ENCODE results near the gene CCL28.
"Not testable (repeated sequence)": the region's sequence is repeated elsewhere in the genome, so short reads cannot be mapped to it uniquely, and the experiment has no call there.

Gene CCL28

DNA sequence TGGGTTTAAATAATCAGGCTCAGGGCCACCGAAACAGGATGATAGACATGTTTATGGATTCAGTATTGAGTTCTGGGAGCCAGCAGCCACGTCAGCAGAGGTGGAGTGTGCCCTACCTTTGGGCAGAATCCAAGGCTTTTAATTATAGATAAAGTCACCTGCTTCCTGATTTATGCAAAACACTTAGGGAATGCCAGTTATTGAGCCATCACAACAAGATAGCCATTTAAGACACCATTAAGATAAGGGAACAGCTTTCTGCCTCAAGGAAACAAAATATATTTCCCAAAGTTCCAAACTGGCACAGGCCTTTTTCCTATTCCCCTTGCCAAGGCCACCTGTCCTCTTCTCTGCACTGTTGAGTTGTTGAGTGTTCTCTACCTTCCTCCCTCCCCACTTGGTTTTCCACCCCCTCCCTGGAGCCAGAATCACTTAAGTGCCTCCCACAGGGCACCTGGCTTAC, 2.4 kb downstream of the CCL28 start:
- no peak for DNase-seq

DNA sequence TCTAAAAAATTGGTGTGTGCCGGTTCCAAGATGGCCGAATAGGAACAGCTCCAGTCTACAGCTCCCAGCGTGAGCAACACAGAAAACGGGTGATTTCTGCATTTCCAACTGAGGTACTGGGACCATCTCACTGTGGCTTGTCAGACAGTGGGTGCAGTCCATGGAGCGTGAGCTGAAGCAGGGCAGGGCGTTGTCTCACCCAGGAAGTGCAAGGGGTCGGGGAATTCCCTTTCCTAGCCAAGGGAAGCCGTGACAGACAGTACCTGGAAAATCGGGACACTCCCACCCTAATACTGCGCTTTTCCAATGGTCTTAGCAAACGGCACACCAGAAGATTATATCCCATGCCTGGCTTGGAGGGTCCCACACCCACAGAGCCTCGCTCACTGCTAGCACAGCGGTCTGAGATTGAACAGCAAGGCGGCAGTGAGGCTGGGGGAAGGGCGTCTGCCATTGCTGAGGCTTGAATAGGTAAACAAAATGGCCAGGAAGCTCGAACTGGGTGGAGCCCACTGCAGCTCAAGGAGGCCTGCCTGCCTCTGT, 9.6 kb downstream of the CCL28 start:
- not testable (repeated sequence) for DNase-seq

- no peak for DNase-seq
These were observed 10.4 kb downstream of the CCL28 start for GRCh38 chr5:43401827-43402226.

DNA sequence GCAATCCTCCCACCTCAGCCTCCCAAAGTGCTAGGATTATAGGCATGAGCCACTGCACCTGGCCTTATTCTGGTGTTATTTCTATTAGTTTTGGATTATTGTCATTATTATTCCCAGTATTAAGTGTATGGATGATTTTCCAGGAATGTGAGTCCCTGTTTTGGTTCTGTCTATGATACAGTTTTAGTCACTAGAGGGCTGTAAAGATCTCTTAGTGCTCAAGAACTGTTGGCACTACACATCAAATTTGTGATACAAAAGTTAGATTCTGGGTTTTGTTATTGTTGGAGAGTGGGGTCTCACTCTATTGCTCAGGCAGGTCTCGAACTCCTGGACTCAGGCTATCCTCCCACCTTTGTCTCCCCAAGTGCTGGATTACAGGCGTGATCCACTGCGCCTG, 12.1 kb downstream of the CCL28 start:
- no peak for DNase-seq

GRCh38 chr5:43396762-43397304, 15.4 kb downstream of the CCL28 start:
- peak; percentile 5 for DNase-seq

DNA sequence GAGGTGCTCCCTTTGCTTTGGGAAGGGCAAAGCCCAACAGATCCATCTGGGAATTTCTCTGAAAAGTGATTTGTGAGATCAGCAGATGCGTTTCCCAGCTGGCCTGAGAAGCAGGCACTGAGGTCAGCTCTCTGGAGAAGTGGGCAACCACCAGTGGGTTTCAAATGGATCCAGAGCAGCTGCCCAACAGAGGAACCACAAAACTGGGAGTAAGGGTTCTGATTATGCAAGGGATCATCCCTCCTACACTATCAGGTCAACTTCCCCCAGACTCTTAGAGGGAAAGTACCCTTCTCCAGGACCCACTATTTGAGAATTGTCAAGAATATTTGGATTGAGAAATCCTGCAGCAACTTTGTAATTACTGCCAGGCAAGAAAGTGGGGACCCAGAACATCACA, 21.7 kb downstream of the CCL28 start:
- DNase-seq: no peak

DNA sequence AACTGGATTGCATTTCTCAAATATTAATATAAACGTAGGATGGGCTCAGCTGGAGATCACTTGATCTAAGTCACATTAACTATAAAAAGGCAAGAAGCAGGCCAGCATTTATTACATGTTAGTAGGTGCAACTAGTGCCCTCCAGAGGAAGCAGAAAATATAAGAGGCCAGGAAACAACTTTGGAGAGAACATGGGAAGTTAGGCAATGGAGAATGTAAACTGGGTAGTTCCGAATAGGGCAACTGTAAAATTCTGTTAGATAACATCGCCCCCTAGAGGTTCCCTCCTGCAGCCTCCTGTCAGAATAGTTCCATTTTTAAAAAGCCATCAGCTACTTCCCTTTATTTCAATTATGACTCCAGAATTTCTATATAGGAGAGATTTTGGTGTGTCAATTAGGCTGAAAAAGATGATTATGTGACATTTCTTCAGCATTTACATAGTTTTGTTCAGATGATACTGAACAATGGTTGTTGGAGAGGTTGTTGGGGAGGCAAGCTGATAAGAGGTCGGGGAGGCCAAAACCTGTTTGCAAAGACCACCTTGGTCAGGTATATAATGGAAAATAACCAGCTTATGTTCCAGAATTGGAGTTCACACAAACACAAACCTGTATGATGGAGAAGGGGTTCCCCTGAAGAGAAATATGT, 22.4 kb downstream of the CCL28 start:
- peak; percentile 87 for DNase-seq

DNA sequence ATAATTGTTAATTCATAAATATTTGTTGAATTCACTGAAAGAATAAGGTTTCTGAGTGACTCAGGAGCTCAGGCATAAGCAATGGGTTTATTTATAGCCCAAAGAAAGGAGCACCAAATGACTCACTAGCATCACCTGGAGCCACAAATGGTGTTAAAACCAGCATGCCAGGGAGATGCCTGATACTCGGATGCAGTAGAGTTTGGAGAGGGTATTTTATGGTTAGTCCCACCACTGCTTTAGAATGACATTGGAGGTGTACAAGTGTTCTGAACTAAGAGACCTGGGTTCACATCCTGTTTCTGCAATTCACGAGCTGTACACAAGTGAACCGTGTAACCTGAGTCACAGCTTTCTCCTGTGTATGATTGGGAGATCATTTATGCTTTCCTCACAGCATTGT, 25.2 kb downstream of the CCL28 start:
- DNase-seq: no peak

DNA sequence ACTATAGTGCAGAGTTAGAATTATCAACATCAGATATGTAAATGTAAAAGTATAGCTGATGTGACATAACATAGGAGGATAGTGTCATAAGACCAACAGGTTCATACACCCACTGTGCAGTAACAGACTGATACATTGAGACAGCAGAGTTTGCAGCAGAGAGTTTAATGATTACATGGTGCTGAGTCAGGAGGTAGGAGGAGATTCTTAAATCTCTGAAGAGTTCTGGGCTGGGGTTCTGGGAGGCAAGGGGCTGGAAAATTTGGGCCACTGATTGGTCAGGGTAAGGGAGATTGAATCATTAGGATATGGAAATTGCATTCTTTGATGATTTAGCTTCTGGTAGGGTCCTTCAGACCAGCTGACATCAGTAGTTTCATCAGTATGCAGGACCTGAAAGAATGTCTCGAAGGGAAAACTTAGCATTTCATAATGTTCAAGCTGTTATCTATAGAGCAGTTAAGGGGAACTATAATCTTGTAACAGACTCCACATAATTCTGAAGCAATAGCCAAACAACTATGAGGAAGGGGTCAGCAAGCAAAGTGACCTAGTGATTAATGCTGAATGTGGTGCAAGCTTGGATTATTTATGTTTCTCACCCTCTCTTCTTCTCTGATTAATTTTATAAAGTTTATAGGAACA, 35.6 kb downstream of the CCL28 start:
- DNase-seq: no peak

DNA sequence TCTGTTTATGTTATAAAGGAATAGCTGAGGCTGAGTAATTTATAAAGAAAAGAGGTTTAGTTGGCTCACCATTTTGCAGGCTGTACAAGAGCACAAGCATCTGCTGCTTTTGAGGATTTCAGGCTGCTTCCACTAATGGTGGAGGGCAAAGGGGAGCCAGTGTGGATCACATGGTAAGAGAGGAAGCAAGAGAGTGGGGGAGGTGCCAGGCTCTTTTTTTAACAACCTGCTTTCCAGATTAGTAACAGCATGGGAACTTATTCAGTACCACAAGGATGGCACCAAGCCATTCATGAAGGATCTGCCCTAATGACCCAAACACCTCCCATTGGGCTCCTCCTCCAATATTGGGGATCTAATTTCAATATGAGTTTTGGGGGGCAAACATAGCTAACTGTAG, 40.4 kb downstream of the CCL28 start:
- no peak for DNase-seq

GRCh38 chr5:43370352-43370751, 41.8 kb downstream of the CCL28 start:
- no peak for DNase-seq

DNA sequence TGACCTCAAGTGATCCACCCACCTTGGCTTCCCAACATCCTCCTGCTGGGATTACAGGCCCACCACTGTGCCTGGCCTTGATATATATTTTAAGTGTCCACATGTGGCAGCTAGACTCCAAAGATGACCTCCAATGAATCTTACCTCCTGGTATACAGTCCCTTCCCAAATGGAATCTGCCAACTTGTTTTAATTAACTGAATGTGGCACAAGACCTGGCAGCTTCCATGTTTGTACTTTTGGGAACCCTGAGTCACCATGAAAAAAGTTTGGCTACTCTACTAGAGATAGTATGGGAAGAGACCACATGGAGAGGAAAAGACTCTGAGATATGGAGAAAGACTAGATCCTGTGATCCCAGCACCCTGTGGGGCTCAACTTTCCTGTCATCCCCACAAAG, 42.5 kb downstream of the CCL28 start:
- no peak for DNase-seq

GRCh38 chr5:43367909-43368669, 44.1 kb downstream of the CCL28 start:
- no peak for DNase-seq

DNA sequence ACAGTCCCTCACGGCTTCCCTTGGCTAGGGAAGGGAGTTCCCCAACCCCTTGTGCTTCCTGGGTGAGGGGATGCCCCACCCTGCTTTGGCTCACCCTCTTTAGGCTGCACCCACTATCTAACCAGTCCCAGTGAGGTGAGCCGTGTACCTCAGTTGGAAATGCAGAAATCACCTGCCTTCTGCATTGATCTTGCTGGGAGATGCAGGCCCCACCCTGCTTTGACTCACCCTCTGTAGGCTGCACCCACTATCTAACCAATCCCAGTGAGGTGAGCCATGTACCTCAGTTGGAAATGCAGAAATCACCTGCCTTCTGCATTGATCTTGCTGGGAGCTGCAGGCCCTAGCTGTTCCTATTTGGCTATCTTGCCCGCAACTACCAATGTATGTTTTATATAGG, 44.7 kb downstream of the CCL28 start:
- DNase-seq: no peak

GRCh38 chr5:43366680-43367246, 45.4 kb downstream of the CCL28 start:
- DNase-seq: not testable (repeated sequence)

- not testable (repeated sequence) for DNase-seq
These were observed 47.0 kb downstream of the CCL28 start for GRCh38 chr5:43365155-43365554.

DNA sequence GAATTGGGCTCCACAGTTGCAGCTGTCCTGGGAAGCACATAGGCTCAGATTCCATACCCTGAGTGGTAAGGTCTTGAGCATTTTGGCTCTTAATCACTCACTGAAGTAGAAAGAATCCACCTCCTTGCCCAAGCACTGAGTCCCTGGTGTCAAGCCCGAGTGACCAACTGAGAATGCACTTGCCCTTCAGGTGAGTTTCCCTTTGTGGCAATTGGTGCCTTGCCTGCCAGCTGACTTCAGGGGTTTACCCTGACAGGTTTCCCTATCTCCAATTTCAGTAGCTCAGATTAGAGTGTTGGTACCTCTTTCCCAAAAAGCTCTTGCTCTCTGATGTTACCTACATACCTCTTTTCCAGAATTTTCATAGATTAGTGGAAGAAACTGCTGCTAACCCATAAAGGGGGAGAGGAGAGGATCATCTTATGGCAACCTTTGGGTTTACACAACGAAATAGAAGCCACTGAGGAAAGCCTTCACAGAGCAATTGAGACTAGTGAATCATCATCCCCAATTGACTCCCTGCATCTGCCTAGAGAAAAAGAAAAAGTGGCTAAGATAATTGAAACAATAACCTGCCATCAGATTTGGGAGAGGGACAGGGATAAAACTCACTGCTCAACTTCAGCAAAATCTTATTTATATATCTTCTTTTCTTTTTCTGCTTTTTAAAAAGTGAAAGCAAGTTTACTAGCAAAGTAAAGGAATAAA, 48.6 kb downstream of the CCL28 start:
- DNase-seq: no peak

- DNase-seq: no peak
These were observed 49.3 kb downstream of the CCL28 start for GRCh38 chr5:43362725-43363435.

- DNase-seq: no peak
These were observed 53.5 kb downstream of the CCL28 start for GRCh38 chr5:43358726-43359125.

- DNase-seq: no peak
These were observed 53.9 kb downstream of the CCL28 start for GRCh38 chr5:43358301-43358700.

- DNase-seq: no peak
These were observed 54.3 kb downstream of the CCL28 start for GRCh38 chr5:43357878-43358281.

GRCh38 chr5:43357067-43357466, 55.1 kb downstream of the CCL28 start:
- DNase-seq: no peak
